Renal pelvis (tissue), 4 donors: Measurements from ENCODE around the gene BMP2. TPM values are rescaled to one million over a fixed set of nuclear protein-coding genes. Genes with fewer than 3 reads are reported as not detected.

Source experiments
- DNase-seq: peaks from one replicate; pipeline ENCODE4 v3.0.0-alpha.2; 2013
- polyA plus RNA-seq, 3 donors: library from polyadenylated mRNA; unstranded; fragments of 120-200 nt; gene quantifications; one replicate each; pipeline ENCODE4 v1.2.1, GENCODE V29; 2013; ENCODE audit not compliant: insufficient read length in 3 of 3

Gene BMP2
- polyA plus RNA-seq, 3 donors = 16.2 to 22.1 (median 20.3) TPM

- DNase-seq = no peak
These were observed 10.5 kb upstream of the BMP2 start for GRCh38 chr20:6756693-6757595.

- no peak for DNase-seq
These were observed 2.9 kb upstream of the BMP2 start for GRCh38 chr20:6764619-6765018.

GRCh38 chr20:6765469-6766058 lies 1.9 kb upstream of the BMP2 start:
- DNase-seq = peak; percentile 73

- no peak for DNase-seq
These were observed 1.1 kb upstream of the BMP2 start for GRCh38 chr20:6766433-6766832.

- no peak for DNase-seq
These were observed 355 bp upstream of the BMP2 start for GRCh38 chr20:6767126-6767535.

- no peak for DNase-seq
These were observed 998 bp downstream of the BMP2 start for GRCh38 chr20:6768228-6769140.

- DNase-seq = no peak
These were observed 2.7 kb downstream of the BMP2 start for GRCh38 chr20:6769903-6770785.

- DNase-seq = no peak
These were observed 3.3 kb downstream of the BMP2 start for GRCh38 chr20:6770786-6771100.

GRCh38 chr20:6780433-6781190 lies 13.1 kb downstream of the BMP2 start:
- DNase-seq = no peak

GRCh38 chr20:6783752-6784151 lies 16.3 kb downstream of the BMP2 start:
- no peak for DNase-seq

GRCh38 chr20:6784210-6784631 lies 16.7 kb downstream of the BMP2 start:
- DNase-seq = no peak

GRCh38 chr20:6784767-6785166 lies 17.3 kb downstream of the BMP2 start:
- DNase-seq = no peak

GRCh38 chr20:6786548-6786947 lies 19.1 kb downstream of the BMP2 start:
- no peak for DNase-seq

- DNase-seq = no peak
These were observed 25.3 kb downstream of the BMP2 start for GRCh38 chr20:6792789-6793188.

GRCh38 chr20:6802227-6802626 lies 34.7 kb downstream of the BMP2 start:
- DNase-seq = no peak

- no peak for DNase-seq
These were observed 38.8 kb downstream of the BMP2 start for GRCh38 chr20:6806275-6806674.

GRCh38 chr20:6811262-6812035 lies 44.0 kb downstream of the BMP2 start:
- no peak for DNase-seq

- no peak for DNase-seq
These were observed 45.0 kb downstream of the BMP2 start for GRCh38 chr20:6812530-6812929.

GRCh38 chr20:6814945-6815344 lies 47.5 kb downstream of the BMP2 start:
- DNase-seq = no peak
